Peyer's patch (tissue), 4 donors: ENCODE measurements around the gene AMHR2.

Source experiments
- POLR2A ChIP-seq, 2 donors: fragments of 450-650 bp; IDR thresholded peaks; one replicate each; pipeline ENCODE4 v1.5.1; 2017; ENCODE audit warnings: antibody characterized with exemption in 2 of 2, mild to moderate bottlenecking in 2 of 2, moderate library complexity in 2 of 2
- TF ChIP-seq, protein P1 (sequence below), 6 experiments: fragments of 450-650 bp in 4 of 6; fragments of 200-600 bp in 2 of 6; sonication (generic) in 1 of 6; IDR thresholded peaks; one replicate each; pipeline ENCODE4 v1.5.1; 2017 to 2019; ENCODE audit warnings: antibody characterized with exemption in 6 of 6, mild to moderate bottlenecking in 3 of 6, moderate library complexity in 1 of 6

- no peak for TF ChIP-seq POLR2A (IDR thresholded peaks at IDR 0.05)
- TF ChIP-seq, protein P1, sequence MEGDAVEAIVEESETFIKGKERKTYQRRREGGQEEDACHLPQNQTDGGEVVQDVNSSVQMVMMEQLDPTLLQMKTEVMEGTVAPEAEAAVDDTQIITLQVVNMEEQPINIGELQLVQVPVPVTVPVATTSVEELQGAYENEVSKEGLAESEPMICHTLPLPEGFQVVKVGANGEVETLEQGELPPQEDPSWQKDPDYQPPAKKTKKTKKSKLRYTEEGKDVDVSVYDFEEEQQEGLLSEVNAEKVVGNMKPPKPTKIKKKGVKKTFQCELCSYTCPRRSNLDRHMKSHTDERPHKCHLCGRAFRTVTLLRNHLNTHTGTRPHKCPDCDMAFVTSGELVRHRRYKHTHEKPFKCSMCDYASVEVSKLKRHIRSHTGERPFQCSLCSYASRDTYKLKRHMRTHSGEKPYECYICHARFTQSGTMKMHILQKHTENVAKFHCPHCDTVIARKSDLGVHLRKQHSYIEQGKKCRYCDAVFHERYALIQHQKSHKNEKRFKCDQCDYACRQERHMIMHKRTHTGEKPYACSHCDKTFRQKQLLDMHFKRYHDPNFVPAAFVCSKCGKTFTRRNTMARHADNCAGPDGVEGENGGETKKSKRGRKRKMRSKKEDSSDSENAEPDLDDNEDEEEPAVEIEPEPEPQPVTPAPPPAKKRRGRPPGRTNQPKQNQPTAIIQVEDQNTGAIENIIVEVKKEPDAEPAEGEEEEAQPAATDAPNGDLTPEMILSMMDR (IDR thresholded peaks at IDR 0.05): no peak
These were observed 12.7 kb upstream of the AMHR2 start for GRCh38 chr12:53410951-53411350.
